PC-3 (cell line): ENCODE measurements around the gene IP6K1. TPM values are rescaled to one million over a fixed set of nuclear protein-coding genes. Genes with fewer than 3 reads are reported as not detected.
"Not testable (repeated sequence)": the region's sequence is repeated elsewhere in the genome, so short reads cannot be mapped to it uniquely, and the experiment has no call there.

Experiments
- ATAC-seq: fragments of 200-7000 bp; cut with Tn5 transposase; 2 replicates; pipeline ENCODE4 v1.9.1; 2020; ENCODE audit warnings: mild to moderate bottlenecking, moderate library complexity
- BruUV-seq: library from RNA; stranded (reverse); fragments of 400-500 nt; replicated peaks from 2 replicates; lab custom pipeline; 2021; lab: Mats Ljungman, UMichigan
- CTCF ChIA-PET: fragments of 300-600 bp; sonication (Branson Sonifier 250); formaldehyde crosslinking; loops from one replicate; lab custom pipeline; 2022; ENCODE audit warnings: antibody characterized with exemption; lab: Charles Lee
- POLR2A ChIA-PET: fragments of 300-600 bp; sonication (Branson Sonifier 250); formaldehyde crosslinking; loops from one replicate; lab custom pipeline; 2022; ENCODE audit warnings: antibody characterized with exemption; ENCODE audit not compliant: unreplicated experiment; lab: Charles Lee
- DNase-seq: peaks from one replicate; pipeline ENCODE4 v3.0.0-alpha.2; 2015
- H2AFZ ChIP-seq: fragments of 300-600 bp; sonication (generic); 2 replicates; pipeline ENCODE4 v1.6.0; 2016; ENCODE audit warnings: antibody characterized with exemption, low read length
- H3F3A ChIP-seq: fragments of 300-600 bp; sonication (generic); one replicate; pipeline ENCODE4 v1.6.0; 2017; ENCODE audit warnings: antibody characterized with exemption, low read length, control low read depth, mild to moderate bottlenecking; ENCODE audit not compliant: unreplicated experiment
- H3K27ac ChIP-seq: fragments of 300-600 bp; sonication (generic); 2 replicates; pipeline ENCODE4 v1.5.1; 2016; ENCODE audit warnings: mild to moderate bottlenecking, low read length
- H3K27me3 ChIP-seq: fragments of 300-600 bp; sonication (generic); 2 replicates; pipeline ENCODE4 v1.6.1; 2016; ENCODE audit warnings: low read length, mixed read lengths
- H3K36me3 ChIP-seq: fragments of 300-600 bp; sonication (generic); 2 replicates; pipeline ENCODE4 v1.6.1; 2016; ENCODE audit warnings: low read depth, mixed run types, low read length, mixed read lengths
- H3K4me1 ChIP-seq: fragments of 300-600 bp; sonication (generic); 2 replicates; pipeline ENCODE4 v1.5.1; 2016; ENCODE audit warnings: low read length; ENCODE audit not compliant: insufficient read depth
- H3K4me2 ChIP-seq: fragments of 300-600 bp; sonication (generic); 2 replicates; pipeline ENCODE4 v1.6.0; 2016; ENCODE audit warnings: low read length
- H3K4me3 ChIP-seq: fragments of 300-600 bp; sonication (generic); 2 replicates; pipeline ENCODE4 v1.5.1; 2016; ENCODE audit warnings: mild to moderate bottlenecking, low read length, mixed read lengths
- H3K79me2 ChIP-seq: fragments of 300-600 bp; sonication (generic); 2 replicates; pipeline ENCODE4 v1.6.1; 2017; ENCODE audit warnings: low read length, mixed read lengths
- H3K9ac ChIP-seq: fragments of 300-600 bp; sonication (generic); 2 replicates; pipeline ENCODE4 v1.6.0; 2016; ENCODE audit warnings: mild to moderate bottlenecking, low read length
- H3K9me2 ChIP-seq: fragments of 300-600 bp; sonication (generic); replicated peaks from 2 replicates; pipeline ENCODE4 v1.6.1; 2016; ENCODE audit warnings: mixed run types, low read length, mixed read lengths
- H3K9me3 ChIP-seq: fragments of 300-600 bp; sonication (generic); 2 replicates; pipeline ENCODE4 v1.6.1; 2016; ENCODE audit warnings: low read length, mixed read lengths
- H4K20me1 ChIP-seq: fragments of 300-600 bp; sonication (generic); 2 replicates; pipeline ENCODE4 v1.6.1; 2016; ENCODE audit warnings: low read length, mixed read lengths
- CTCF ChIP-seq: fragments of 300-600 bp; sonication (generic); conservative IDR thresholded peaks from 2 replicates; pipeline ENCODE4 v1.5.1; 2017; ENCODE audit warnings: antibody characterized with exemption, low read depth, mild to moderate bottlenecking, low read length
- EZH2 ChIP-seq: fragments of 300-600 bp; sonication (generic); IDR thresholded peaks from one replicate; pipeline ENCODE4 v1.6.1; 2017; ENCODE audit warnings: antibody characterized with exemption, mild to moderate bottlenecking, low read length; ENCODE audit not compliant: unreplicated experiment
- EZH2phosphoT487 ChIP-seq: fragments of 300-600 bp; sonication (generic); IDR thresholded peaks from 2 replicates; pipeline ENCODE4 v1.6.1; 2018; ENCODE audit warnings: mild to moderate bottlenecking, antibody characterized with exemption, low read length, borderline replicate concordance
- intact Hi-C: fragments of 100-400 bp; cut with micrococcal nuclease; formaldehyde crosslinking; loops from 2 replicates; pipeline ENCODE4 v1.9.0; 2023
- total RNA-seq: library from RNA; depleted of rRNA; stranded (reverse); fragments of >200 nt; gene quantifications from 2 replicates; pipeline ENCODE4 v1.2.3, GENCODE V29; 2014

Gene IP6K1
- total RNA-seq, 1 experiment from 2014 or later = 50.3 TPM

- H3K4me1 ChIP-seq = no peaks in the 10 kb centered on the region
- H3K27me3 ChIP-seq = no peaks in the 10 kb centered on the region
- H3K9ac ChIP-seq = no peak overlapping the region
- no peaks in the 10 kb centered on the region for H3K9me3 ChIP-seq
- POLR2A ChIA-PET = no interaction called here
- no peaks in the 10 kb centered on the region; the same call in 1 of the 2 replicates for H3K36me3 ChIP-seq
- ATAC-seq (no peak), DNase-seq (no peak)
- H2AFZ ChIP-seq = no peak overlapping the region
- no peaks in the 10 kb centered on the region for H4K20me1 ChIP-seq
- H3K9me2 ChIP-seq = no peaks in the 10 kb centered on the region
- BruUV-seq = no TSS peak
- no peaks in the 10 kb centered on the region for H3K79me2 ChIP-seq
- CTCF ChIA-PET = no interaction called here
- no peak overlapping the region for H3K4me3 ChIP-seq
- H3F3A ChIP-seq = no peaks in the 10 kb centered on the region
- intact Hi-C loops = no loop called here
- TF ChIP-seq EZH2 (no peak), EZH2phosphoT487 (no peak), CTCF (no peak)
- H3K4me2 ChIP-seq = no peak overlapping the region
- H3K27ac ChIP-seq = no peak overlapping the region
Observed at GRCh38 chr3:49699281-49699979, 86.9 kb downstream of the IP6K1 start.

GRCh38 chr3:49695350-49696015, 90.9 kb downstream of the IP6K1 start:
- H3K9me3 ChIP-seq, intact Hi-C loops, H2AFZ ChIP-seq, BruUV-seq, POLR2A ChIA-PET, H4K20me1 ChIP-seq, CTCF ChIA-PET, H3K9me2 ChIP-seq, H3F3A ChIP-seq, H3K27me3 ChIP-seq, DNase-seq, ATAC-seq, H3K36me3 ChIP-seq, H3K27ac ChIP-seq, H3K4me1 ChIP-seq, H3K4me2 ChIP-seq, H3K9ac ChIP-seq, H3K4me3 ChIP-seq: not testable (repeated sequence)
- H3K79me2 ChIP-seq = peaks cover 15% of the 10 kb centered on the region; the same call in 1 of the 2 replicates

GRCh38 chr3:49694409-49695070, 91.8 kb downstream of the IP6K1 start:
- H3K36me3 ChIP-seq, H3K4me3 ChIP-seq, H3K27ac ChIP-seq, H3K9ac ChIP-seq, H4K20me1 ChIP-seq, intact Hi-C loops, H3K4me1 ChIP-seq, BruUV-seq, H2AFZ ChIP-seq, H3K4me2 ChIP-seq, POLR2A ChIA-PET, CTCF ChIA-PET, H3K9me2 ChIP-seq, H3K27me3 ChIP-seq, DNase-seq, H3K9me3 ChIP-seq, H3F3A ChIP-seq, ATAC-seq: not testable (repeated sequence)
- H3K79me2 ChIP-seq = peaks cover 24% of the 10 kb centered on the region

- POLR2A ChIA-PET, H3K9me3 ChIP-seq, ATAC-seq, H3K27ac ChIP-seq, H3K27me3 ChIP-seq, H3K4me3 ChIP-seq, BruUV-seq, intact Hi-C loops, DNase-seq, H2AFZ ChIP-seq, H3F3A ChIP-seq, H3K4me1 ChIP-seq, H3K9me2 ChIP-seq, CTCF ChIA-PET, H3K9ac ChIP-seq, H4K20me1 ChIP-seq, H3K36me3 ChIP-seq, H3K4me2 ChIP-seq: not testable (repeated sequence)
- peaks cover 25% of the 10 kb centered on the region for H3K79me2 ChIP-seq
Observed at GRCh38 chr3:49691481-49691880, 94.9 kb downstream of the IP6K1 start.

GRCh38 chr3:49690856-49691255, 95.5 kb downstream of the IP6K1 start:
- H4K20me1 ChIP-seq, H3K4me3 ChIP-seq: not testable (repeated sequence)

More at GRCh38 chr3:49690856-49691255, 95.5 kb downstream of the IP6K1 start:
- H3K9me2 ChIP-seq, H3K36me3 ChIP-seq, H3K9ac ChIP-seq, ATAC-seq, H3K27ac ChIP-seq, CTCF ChIA-PET, H3K9me3 ChIP-seq, DNase-seq, H2AFZ ChIP-seq, BruUV-seq, intact Hi-C loops, H3K27me3 ChIP-seq, H3F3A ChIP-seq, H3K4me1 ChIP-seq, POLR2A ChIA-PET: not testable (repeated sequence)
- Histone ChIP-seq H3K79me2 (peaks cover 25% of the 10 kb centered on the region), H3K4me2 (peak overlapping the region; percentile 92; the same call in 1 of the 2 replicates)
